Endothelial cell of umbilical vein (primary cell): ENCODE results near the gene CTDSPL. TPM values are rescaled to one million over a fixed set of nuclear protein-coding genes. Genes with fewer than 3 reads are reported as not detected.

Experiments
- BruUV-seq: library from RNA; stranded (reverse); fragments of 400-500 nt; replicated peaks from 2 replicates; lab custom pipeline; 2021; lab: Mats Ljungman, UMichigan
- CTCF ChIA-PET: fragments of 300-600, 350-600 bp; sonication (Branson Sonifier 250); formaldehyde crosslinking; loops from one replicate; lab custom pipeline; 2021; ENCODE audit warnings: antibody characterized with exemption, inconsistent platforms; lab: Charles Lee
- POLR2A ChIA-PET: fragments of 300-600, 350-600 bp; sonication (Branson Sonifier 250); formaldehyde crosslinking; loops from one replicate; lab custom pipeline; 2021; ENCODE audit warnings: antibody characterized with exemption, inconsistent platforms; lab: Charles Lee
- DNase-seq: peaks from one replicate; pipeline ENCODE4 v3.0.0-alpha.2; 2011; ENCODE audit warnings: low read depth, low spot score
- FAIRE-seq: peaks from 2 replicates; lab custom pipeline; 2011; peaks lifted over from hg19 to GRCh38; lab: Jason Lieb, UNC
- H2AFZ ChIP-seq: 2 replicates; pipeline ENCODE4 v1.6.0; 2012; ENCODE audit warnings: low read depth, low read length, control low read depth, inconsistent platforms
- H3K27ac ChIP-seq: 2 replicates; pipeline ENCODE4 v1.5.1; 2011; ENCODE audit warnings: low read depth, mild to moderate bottlenecking, control low read depth, low read length, moderate library complexity; ENCODE audit not compliant: insufficient read depth
- H3K27me3 ChIP-seq, 2 experiments: 2 replicates each; pipeline versions ENCODE4 v1.6.0 to v1.6.1; 2011; ENCODE audit warnings: low read length in 2 of 2, mixed read lengths in 1 of 2; ENCODE audit not compliant: control insufficient read depth in 2 of 2, insufficient read depth in 2 of 2
- H3K36me3 ChIP-seq, 2 experiments: 2 replicates in 1 of 2; 3 replicates in 1 of 2; pipeline ENCODE4 v1.5.1; 2011; ENCODE audit warnings: low read length in 2 of 2, mild to moderate bottlenecking in 1 of 2, moderate library complexity in 1 of 2; ENCODE audit not compliant: control insufficient read depth in 2 of 2, insufficient read depth in 2 of 2; ENCODE audit errors: extremely low read depth in 1 of 2
- H3K4me1 ChIP-seq: 3 replicates; pipeline ENCODE4 v1.5.1; 2011; ENCODE audit warnings: mild to moderate bottlenecking, low read length; ENCODE audit not compliant: control insufficient read depth, insufficient read depth; ENCODE audit errors: extremely low read depth
- H3K4me2 ChIP-seq: 2 replicates; pipeline ENCODE4 v1.6.1; 2011; ENCODE audit warnings: low read length, control low read depth, mixed read lengths; ENCODE audit not compliant: insufficient read depth
- H3K4me3 ChIP-seq, 3 experiments: fragments of 200-600 bp in 1 of 3; sonication (generic), shearing (Covaris generic) in 1 of 3; replicated peaks in 1 of 3; 2 replicates each; pipeline ENCODE4 v1.5.1; 2011 to 2016; ENCODE audit warnings: control low read depth in 3 of 3, low read length in 3 of 3, mild to moderate bottlenecking in 2 of 3, inconsistent platforms in 1 of 3, low read depth in 1 of 3, moderate library complexity in 1 of 3; ENCODE audit not compliant: insufficient read depth in 1 of 3
- H3K79me2 ChIP-seq: 2 replicates; pipeline ENCODE4 v1.6.0; 2012; ENCODE audit warnings: low read length, inconsistent platforms; ENCODE audit not compliant: control insufficient read depth, insufficient read depth
- H3K9ac ChIP-seq: replicated peaks from 2 replicates; pipeline ENCODE3; 2011; ENCODE audit warnings: low read length, control low read depth; ENCODE audit not compliant: insufficient read depth; ENCODE audit errors: extremely low read depth
- H3K9me1 ChIP-seq: replicated peaks from 3 replicates; pipeline ENCODE4 v1.6.0; 2011; ENCODE audit warnings: mild to moderate bottlenecking, low read length; ENCODE audit not compliant: control insufficient read depth, insufficient read depth; ENCODE audit errors: extremely low read depth
- H3K9me3 ChIP-seq: replicated peaks from 2 replicates; pipeline ENCODE4 v1.5.1; 2012; ENCODE audit warnings: low read length, inconsistent platforms; ENCODE audit not compliant: control insufficient read depth, insufficient read depth
- H4K20me1 ChIP-seq: replicated peaks from 2 replicates; pipeline ENCODE3; 2011; ENCODE audit warnings: mild to moderate bottlenecking, low read length; ENCODE audit not compliant: control insufficient read depth, insufficient read depth; ENCODE audit errors: extremely low read depth
- CTCF ChIP-seq, 2 donors: IDR thresholded peaks; 1 replicate in 1 of 2; 2 replicates in 1 of 2; pipeline ENCODE4 v1.5.1; 2011; ENCODE audit warnings: low read length in 2 of 2, mild to moderate bottlenecking in 2 of 2, moderate library complexity in 2 of 2, control low read depth in 1 of 2, inconsistent platforms in 1 of 2, low read depth in 1 of 2; ENCODE audit not compliant: insufficient read depth in 1 of 2; ENCODE audit errors: extremely low read depth in 1 of 2
- FOS ChIP-seq: IDR thresholded peaks from 2 replicates; pipeline ENCODE4 v1.6.1; 2011; ENCODE audit warnings: mild to moderate bottlenecking, low read length, moderate library complexity, borderline replicate concordance; ENCODE audit not compliant: insufficient read depth
- GATA2 ChIP-seq: IDR thresholded peaks from 2 replicates; pipeline ENCODE4 v1.7.0; 2011; ENCODE audit warnings: low read depth, mild to moderate bottlenecking, moderate library complexity, mixed read lengths, low read length; ENCODE audit not compliant: insufficient read length, insufficient read depth
- MYC ChIP-seq: IDR thresholded peaks from one replicate; pipeline ENCODE4 v1.6.1; 2011; ENCODE audit warnings: mild to moderate bottlenecking, low read depth, low read length
- dilution Hi-C: fragments of 300-500 bp; cut with MboI; formaldehyde crosslinking; loops from one replicate; pipeline ENCODE4 v1.15.0; 2019; ENCODE audit warnings: low sequenced_read_pairs; ENCODE audit not compliant: extremely low pct_ligation_motif_present
- intact Hi-C: fragments of 100-400 bp; cut with micrococcal nuclease; formaldehyde crosslinking; loops from one replicate; pipeline ENCODE4 v1.10.0; 2022
- polyA plus RNA-seq, 4 experiments: library from polyadenylated mRNA; depleted of rRNA in 3 of 4; stranded (reverse) in 3 of 4; unstranded in 1 of 4; fragments of >200 nt; gene quantifications; 2 replicates each; pipeline versions ENCODE4 v1.2.1 to v1.2.3, GENCODE V29; 2011 to 2012; ENCODE audit warnings: missing spikeins in 1 of 4
- total RNA-seq: library from RNA; stranded (reverse); gene quantifications from 2 replicates; pipeline ENCODE4 v1.2.3, GENCODE V29; 2021

CTDSPL gene
- total and polyA plus RNA-seq, 2 donors (not counting 3 experiments of a cell fraction or from before 2014, with no cell fraction given): 30.1 to 43.2 TPM

GRCh38 chr3:37989821-37990480, 128.3 kb downstream of the CTDSPL start:
- H3K79me2 ChIP-seq: no peaks in the 10 kb centered on the region
- H3K4me1 ChIP-seq: peaks cover 10% of the 10 kb centered on the region
- DNase-seq (no peak), FAIRE-seq (no peak)
- no peaks in the 10 kb centered on the region for H3K9me3 ChIP-seq
- no peaks in the 10 kb centered on the region for H3K36me3 ChIP-seq
- intact Hi-C loops: no loop called here
- ChIA-PET POLR2A (no interaction called here), CTCF (interaction anchor here (1.5 kb wide), 1 partner anchor 16 kb away, joined by 10 read pairs; no protein-coding TSS in a partner anchor)
- TF ChIP-seq GATA2: no peak
- dilution Hi-C loops: no loop called here
- no peak overlapping the region for H2AFZ ChIP-seq
- H3K27ac ChIP-seq: no peak overlapping the region
- H3K4me2 ChIP-seq: no peak overlapping the region
- H4K20me1 ChIP-seq: no peaks in the 10 kb centered on the region
- H3K9ac ChIP-seq: no peak overlapping the region
- BruUV-seq: no TSS peak
- no peak overlapping the region for H3K4me3 ChIP-seq
- no peaks in the 10 kb centered on the region for H3K9me1 ChIP-seq
- H3K27me3 ChIP-seq: no peaks in the 10 kb centered on the region

GRCh38 chr3:37990527-37990926, 128.8 kb downstream of the CTDSPL start, which contains the start of gene VILL:
Gene VILL (plus strand): TSS chr3:37990786. CDS start chr3:37993673, 2,887 bp downstream.
- POLR2A ChIA-PET: no interaction called here

More at GRCh38 chr3:37990527-37990926, 128.8 kb downstream of the CTDSPL start, which contains the start of gene VILL:
- H3K4me3 ChIP-seq: no peak within 1 kb of the TSS
- CTCF ChIA-PET: interaction anchor here (1.5 kb wide), 1 partner anchor 16 kb away, joined by 10 read pairs; no protein-coding TSS in a partner anchor
- H3K27me3 ChIP-seq: no peaks in the 10 kb centered on the region
- peaks cover 10% of the 10 kb centered on the region for H3K4me1 ChIP-seq
- intact Hi-C loops (no loop called here), dilution Hi-C loops (no loop called here)
- H4K20me1 ChIP-seq: no peaks in the 10 kb centered on the region
- FAIRE-seq: no peak
- H3K9me1 ChIP-seq: no peaks in the 10 kb centered on the region
- H3K79me2 ChIP-seq: no peaks in the 10 kb centered on the region
- TF ChIP-seq FOS (no peak), MYC (no peak), CTCF (IDR thresholded peaks at IDR 0.05; ENCODE audit: extremely low read depth in 1 of 2, insufficient read depth in 1 of 2, low read depth in 1 of 2, low read length in 2 of 2) (no peak)
- no peak within 1 kb of the TSS for H2AFZ ChIP-seq
- DNase-seq: no peak
- BruUV-seq: no TSS peak
- no peak within 1 kb of the TSS for H3K27ac ChIP-seq
- H3K4me2 ChIP-seq: no peak within 1 kb of the TSS
- no peaks in the 10 kb centered on the region for H3K36me3 ChIP-seq
- no peaks in the 10 kb centered on the region for H3K9me3 ChIP-seq
- H3K9ac ChIP-seq: no peak within 1 kb of the TSS
